ENCODE measurements around the gene PDZK1IP1.

DNA sequence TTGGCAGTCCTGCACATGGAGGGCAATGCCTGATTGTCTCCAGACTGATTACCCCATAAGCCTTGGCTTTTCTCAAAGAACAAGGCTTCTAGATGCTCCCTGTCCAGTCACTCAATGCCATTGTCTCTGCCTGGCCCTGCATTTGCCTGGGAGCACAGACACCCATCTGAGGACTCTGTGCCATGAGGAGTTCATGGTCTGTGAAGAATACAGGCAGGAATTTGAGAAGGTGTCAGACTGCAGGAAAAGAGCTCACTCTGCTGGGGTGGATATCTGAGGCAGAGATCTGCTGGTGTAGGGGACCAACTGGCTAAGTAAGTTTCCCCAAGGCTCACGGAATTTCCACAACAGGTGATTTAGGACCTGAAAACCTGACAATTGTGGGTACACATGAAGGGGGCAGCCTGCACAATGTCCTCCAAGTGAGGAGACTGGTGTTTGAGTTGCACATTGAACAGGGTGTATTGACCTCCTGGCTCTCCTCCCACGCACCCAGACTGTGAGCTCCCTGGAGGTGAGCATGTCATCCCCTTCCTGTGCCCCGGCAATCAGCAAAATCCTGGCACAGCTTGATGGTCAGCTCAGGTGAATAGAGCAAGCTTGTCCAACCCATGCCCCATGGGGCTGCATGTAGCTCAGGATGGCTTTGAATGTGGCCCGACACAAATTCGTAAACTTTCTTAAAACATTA lies 51.8 kb downstream of the PDZK1IP1 start:
- TF ChIP-seq EZH2 (IDR thresholded peaks at IDR 0.05) (no peak), POLR2AphosphoS5 (IDR thresholded peaks at IDR 0.05; ENCODE audit: borderline replicate concordance, low read depth, low read length) (no peak), FOXP2 (optimal IDR thresholded peaks at IDR 0.05; ENCODE audit: control extremely low read depth, extremely low read length, insufficient read depth) (no peak)
